ENCODE data around the gene MAST3.

DNA sequence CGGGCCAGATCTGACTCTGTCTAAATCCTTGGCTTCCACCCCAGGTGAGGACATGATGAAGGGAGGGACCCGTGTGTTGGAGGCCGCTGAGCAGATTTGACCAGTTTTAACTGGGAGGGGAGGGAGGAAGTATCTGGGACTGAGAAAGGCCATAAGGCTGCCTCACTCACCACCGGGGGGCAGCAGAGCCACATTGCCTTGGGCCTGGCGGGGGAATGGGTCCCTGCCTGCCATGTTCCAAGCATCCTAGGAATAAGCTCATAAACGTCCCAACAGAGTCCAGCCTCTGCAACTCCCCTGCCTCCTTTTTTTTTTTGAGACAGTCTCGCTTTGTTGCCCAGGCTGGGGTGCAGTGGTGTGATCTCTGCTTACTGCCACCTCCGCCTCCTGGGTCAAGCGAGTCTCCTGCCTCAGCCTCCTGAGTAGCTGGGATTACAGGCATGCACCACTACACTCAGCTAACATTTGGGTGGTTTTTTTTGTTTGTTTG lies 15.5 kb downstream of the MAST3 start:
- no peak for TF ChIP-seq ZNF423 (tag by site-specific recombination; IDR thresholded peaks at IDR 0.05)
- TF ChIP-seq ZNF629 (tag by site-specific recombination; IDR thresholded peaks at IDR 0.05), result no peak
- TF ChIP-seq ZNF174 (tag by site-specific recombination; IDR thresholded peaks at IDR 0.05), result no peak
- TF ChIP-seq PRDM1 (tag by site-specific recombination; IDR thresholded peaks at IDR 0.05), result no peak
- TF ChIP-seq ZBTB49 (tag by site-specific recombination; IDR thresholded peaks at IDR 0.05; ENCODE audit: low read depth), result no peak
- no peak for TF ChIP-seq ZNF416 (tag by site-specific recombination; IDR thresholded peaks at IDR 0.05)
- TF ChIP-seq, protein P1, sequence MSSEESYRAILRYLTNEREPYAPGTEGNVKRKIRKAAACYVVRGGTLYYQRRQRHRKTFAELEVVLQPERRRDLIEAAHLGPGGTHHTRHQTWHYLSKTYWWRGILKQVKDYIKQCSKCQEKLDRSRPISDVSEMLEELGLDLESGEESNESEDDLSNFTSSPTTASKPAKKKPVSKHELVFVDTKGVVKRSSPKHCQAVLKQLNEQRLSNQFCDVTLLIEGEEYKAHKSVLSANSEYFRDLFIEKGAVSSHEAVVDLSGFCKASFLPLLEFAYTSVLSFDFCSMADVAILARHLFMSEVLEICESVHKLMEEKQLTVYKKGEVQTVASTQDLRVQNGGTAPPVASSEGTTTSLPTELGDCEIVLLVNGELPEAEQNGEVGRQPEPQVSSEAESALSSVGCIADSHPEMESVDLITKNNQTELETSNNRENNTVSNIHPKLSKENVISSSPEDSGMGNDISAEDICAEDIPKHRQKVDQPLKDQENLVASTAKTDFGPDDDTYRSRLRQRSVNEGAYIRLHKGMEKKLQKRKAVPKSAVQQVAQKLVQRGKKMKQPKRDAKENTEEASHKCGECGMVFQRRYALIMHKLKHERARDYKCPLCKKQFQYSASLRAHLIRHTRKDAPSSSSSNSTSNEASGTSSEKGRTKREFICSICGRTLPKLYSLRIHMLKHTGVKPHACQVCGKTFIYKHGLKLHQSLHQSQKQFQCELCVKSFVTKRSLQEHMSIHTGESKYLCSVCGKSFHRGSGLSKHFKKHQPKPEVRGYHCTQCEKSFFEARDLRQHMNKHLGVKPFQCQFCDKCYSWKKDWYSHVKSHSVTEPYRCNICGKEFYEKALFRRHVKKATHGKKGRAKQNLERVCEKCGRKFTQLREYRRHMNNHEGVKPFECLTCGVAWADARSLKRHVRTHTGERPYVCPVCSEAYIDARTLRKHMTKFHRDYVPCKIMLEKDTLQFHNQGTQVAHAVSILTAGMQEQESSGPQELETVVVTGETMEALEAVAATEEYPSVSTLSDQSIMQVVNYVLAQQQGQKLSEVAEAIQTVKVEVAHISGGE (tag by site-specific recombination; conservative IDR thresholded peaks at IDR 0.05; ENCODE audit: low read depth), result no peak; the same call in 1 of the 2 replicates
- TF ChIP-seq ZFP41 (tag by site-specific recombination; IDR thresholded peaks at IDR 0.05; ENCODE audit: borderline replicate concordance), result no peak
- TF ChIP-seq ATF2 (tag by site-specific recombination; IDR thresholded peaks at IDR 0.05; ENCODE audit: low read depth), result no peak
- no peak for TF ChIP-seq SETDB1 (IDR thresholded peaks at IDR 0.05; ENCODE audit: insufficient read length, low read length)
- TF ChIP-seq, protein P2, sequence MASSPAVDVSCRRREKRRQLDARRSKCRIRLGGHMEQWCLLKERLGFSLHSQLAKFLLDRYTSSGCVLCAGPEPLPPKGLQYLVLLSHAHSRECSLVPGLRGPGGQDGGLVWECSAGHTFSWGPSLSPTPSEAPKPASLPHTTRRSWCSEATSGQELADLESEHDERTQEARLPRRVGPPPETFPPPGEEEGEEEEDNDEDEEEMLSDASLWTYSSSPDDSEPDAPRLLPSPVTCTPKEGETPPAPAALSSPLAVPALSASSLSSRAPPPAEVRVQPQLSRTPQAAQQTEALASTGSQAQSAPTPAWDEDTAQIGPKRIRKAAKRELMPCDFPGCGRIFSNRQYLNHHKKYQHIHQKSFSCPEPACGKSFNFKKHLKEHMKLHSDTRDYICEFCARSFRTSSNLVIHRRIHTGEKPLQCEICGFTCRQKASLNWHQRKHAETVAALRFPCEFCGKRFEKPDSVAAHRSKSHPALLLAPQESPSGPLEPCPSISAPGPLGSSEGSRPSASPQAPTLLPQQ (tag by site-specific recombination; IDR thresholded peaks at IDR 0.05), result no peak
- TF ChIP-seq CTCF (tag by site-specific recombination; IDR thresholded peaks at IDR 0.05), result peak; percentile 90
- TF ChIP-seq, protein P3, sequence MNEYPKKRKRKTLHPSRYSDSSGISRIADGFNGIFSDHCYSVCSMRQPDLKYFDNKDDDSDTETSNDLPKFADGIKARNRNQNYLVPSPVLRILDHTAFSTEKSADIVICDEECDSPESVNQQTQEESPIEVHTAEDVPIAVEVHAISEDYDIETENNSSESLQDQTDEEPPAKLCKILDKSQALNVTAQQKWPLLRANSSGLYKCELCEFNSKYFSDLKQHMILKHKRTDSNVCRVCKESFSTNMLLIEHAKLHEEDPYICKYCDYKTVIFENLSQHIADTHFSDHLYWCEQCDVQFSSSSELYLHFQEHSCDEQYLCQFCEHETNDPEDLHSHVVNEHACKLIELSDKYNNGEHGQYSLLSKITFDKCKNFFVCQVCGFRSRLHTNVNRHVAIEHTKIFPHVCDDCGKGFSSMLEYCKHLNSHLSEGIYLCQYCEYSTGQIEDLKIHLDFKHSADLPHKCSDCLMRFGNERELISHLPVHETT (tag by site-specific recombination; IDR thresholded peaks at IDR 0.05), result no peak
- TF ChIP-seq, protein P4, sequence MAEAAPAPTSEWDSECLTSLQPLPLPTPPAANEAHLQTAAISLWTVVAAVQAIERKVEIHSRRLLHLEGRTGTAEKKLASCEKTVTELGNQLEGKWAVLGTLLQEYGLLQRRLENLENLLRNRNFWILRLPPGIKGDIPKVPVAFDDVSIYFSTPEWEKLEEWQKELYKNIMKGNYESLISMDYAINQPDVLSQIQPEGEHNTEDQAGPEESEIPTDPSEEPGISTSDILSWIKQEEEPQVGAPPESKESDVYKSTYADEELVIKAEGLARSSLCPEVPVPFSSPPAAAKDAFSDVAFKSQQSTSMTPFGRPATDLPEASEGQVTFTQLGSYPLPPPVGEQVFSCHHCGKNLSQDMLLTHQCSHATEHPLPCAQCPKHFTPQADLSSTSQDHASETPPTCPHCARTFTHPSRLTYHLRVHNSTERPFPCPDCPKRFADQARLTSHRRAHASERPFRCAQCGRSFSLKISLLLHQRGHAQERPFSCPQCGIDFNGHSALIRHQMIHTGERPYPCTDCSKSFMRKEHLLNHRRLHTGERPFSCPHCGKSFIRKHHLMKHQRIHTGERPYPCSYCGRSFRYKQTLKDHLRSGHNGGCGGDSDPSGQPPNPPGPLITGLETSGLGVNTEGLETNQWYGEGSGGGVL (tag by site-specific recombination; IDR thresholded peaks at IDR 0.05), result no peak; the same call in 1 of the 2 replicates

Measured in HEK293 (cell line).